PFSK-1 (cell line): ENCODE results near the gene HS2ST1.

Experiments used
- FOXP2 ChIP-seq: optimal IDR thresholded peaks from 2 replicates; pipeline ENCODE3; 2011; ENCODE audit warnings: borderline replicate concordance, control low read depth, inconsistent platforms; ENCODE audit not compliant: insufficient read depth; ENCODE audit errors: extremely low read length, extremely low read depth
- POLR2AphosphoS5 ChIP-seq: IDR thresholded peaks from 2 replicates; pipeline ENCODE4 v1.6.1; 2012; ENCODE audit warnings: low read depth, mild to moderate bottlenecking, control low read depth, low read length, moderate library complexity
- REST ChIP-seq, 2 experiments: IDR thresholded peaks; 2 replicates each; pipeline versions ENCODE4 v1.6.1 to v1.8.0; 2011 to 2012; ENCODE audit warnings: low read depth in 2 of 2, low read length in 2 of 2, control low read depth in 1 of 2, inconsistent platforms in 1 of 2, mild to moderate bottlenecking in 1 of 2, moderate library complexity in 1 of 2; ENCODE audit not compliant: insufficient read depth in 1 of 2
- SIN3A ChIP-seq: IDR thresholded peaks from 2 replicates; pipeline ENCODE4 v1.6.1; 2012; ENCODE audit warnings: mild to moderate bottlenecking, low read length, moderate library complexity, borderline replicate concordance; ENCODE audit not compliant: insufficient read depth
- TAF1 ChIP-seq: IDR thresholded peaks from 2 replicates; pipeline ENCODE4 v1.6.1; 2012; ENCODE audit warnings: low read length, control low read depth, borderline replicate concordance; ENCODE audit not compliant: insufficient read depth

Gene HS2ST1

DNA sequence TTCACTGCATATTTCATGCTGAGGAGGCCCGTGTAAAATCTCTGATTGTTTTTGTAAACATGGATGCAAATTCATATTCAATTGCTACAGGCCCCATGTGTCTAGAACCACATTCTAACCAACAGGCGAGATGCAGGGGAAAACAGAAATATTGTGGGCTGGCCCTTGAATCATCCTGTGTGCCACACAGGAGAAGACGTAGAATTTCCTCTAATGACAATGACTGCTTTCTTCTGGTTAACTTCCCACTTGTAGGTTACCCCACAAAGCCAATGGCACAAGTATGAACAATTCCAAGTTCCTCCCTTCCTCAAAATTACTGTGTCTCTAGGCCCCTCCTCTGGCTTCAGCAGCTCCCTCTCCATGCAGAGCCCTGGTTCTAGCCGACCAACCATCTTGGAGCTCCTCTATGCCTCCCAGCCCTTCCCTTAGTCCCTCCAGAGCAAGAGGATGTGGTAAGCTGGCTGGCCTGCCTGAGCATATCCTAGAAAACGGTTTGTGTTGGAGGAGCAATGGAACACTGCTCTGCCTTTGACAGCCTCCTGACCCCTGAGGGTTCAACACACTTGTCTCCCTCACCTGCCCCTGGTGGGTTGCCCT lies 205.2 kb downstream of the HS2ST1 start:
- no peak for TF ChIP-seq FOXP2

DNA sequence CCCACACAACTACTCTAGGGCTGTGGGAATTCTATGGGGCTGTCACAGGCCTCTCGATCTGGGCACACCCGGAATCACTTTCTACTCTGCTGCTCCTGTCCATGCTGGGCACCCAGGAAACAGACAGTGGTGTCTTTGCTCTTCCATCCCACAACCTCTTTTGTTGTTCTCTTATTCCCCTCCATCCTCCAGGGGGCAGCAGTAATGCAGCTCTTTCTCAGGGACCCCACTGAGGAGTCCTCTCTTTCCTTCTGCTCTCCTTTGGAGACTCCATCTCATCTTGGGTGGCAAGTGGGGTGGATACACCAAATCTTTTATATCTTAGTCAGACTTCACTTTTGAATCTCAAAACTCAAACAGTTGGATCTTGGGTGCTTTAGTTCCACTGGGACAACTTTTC lies 206.3 kb downstream of the HS2ST1 start:
- no peak for TF ChIP-seq TAF1
- TF ChIP-seq FOXP2, result no peak
- no peak for TF ChIP-seq SIN3A
- TF ChIP-seq POLR2AphosphoS5, result no peak
- no peak for TF ChIP-seq REST (IDR thresholded peaks at IDR 0.05; ENCODE audit: insufficient read depth in 1 of 2, low read depth in 2 of 2, low read length in 2 of 2)

DNA sequence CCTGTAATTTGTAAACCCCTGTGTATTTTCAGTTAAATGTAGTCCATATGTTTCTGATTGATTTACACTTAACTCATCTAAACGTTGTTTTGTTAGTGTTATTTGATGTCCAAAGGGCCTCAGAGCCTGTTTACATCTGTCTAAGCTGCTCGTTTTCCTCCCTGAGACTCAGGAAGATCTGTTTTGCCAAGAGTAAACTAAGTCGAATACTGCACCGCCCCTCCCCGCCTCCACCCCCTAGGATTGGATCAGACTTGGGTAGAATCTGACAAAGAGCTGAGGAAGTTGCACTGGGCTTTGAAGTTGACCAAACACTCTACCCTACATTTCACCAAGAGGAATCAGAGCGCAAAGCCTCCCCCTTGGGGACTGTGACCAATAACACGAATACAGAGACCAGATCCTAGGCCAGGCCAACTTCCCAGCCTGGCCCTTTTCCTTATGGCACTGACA lies 207.3 kb downstream of the HS2ST1 start:
- TF ChIP-seq REST (IDR thresholded peaks at IDR 0.05; ENCODE audit: insufficient read depth in 1 of 2, low read depth in 2 of 2, low read length in 2 of 2) (no peak), POLR2AphosphoS5 (no peak), SIN3A (no peak), TAF1 (no peak), FOXP2 (no peak)

GRCh38 chr1:87122243-87122642 lies 207.8 kb downstream of the HS2ST1 start:
- TF ChIP-seq POLR2AphosphoS5, result no peak
- no peak for TF ChIP-seq SIN3A
- no peak for TF ChIP-seq REST (IDR thresholded peaks at IDR 0.05; ENCODE audit: insufficient read depth in 1 of 2, low read depth in 2 of 2, low read length in 2 of 2)
- no peak for TF ChIP-seq TAF1

DNA sequence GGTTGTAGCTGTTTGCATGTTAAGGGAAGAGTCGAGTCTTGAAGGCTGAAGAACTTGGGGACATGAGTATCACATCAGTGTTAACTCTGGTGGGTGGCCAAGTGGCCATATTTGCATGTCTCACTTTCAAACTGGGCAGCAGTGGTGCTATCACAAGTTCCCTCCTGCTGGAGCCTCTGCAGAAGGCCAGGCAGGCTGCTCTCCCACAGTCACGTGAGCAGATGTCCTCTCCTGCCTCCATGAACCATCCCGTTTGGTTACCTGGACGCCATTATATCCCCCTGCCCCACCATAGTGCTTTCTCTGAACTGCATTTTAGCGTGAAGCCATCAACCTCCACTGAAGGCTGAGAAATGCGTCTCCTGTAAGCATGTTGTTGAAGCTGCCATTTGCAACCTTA lies 209.2 kb downstream of the HS2ST1 start:
- TF ChIP-seq SIN3A (no peak), FOXP2 (no peak), POLR2AphosphoS5 (no peak), REST (IDR thresholded peaks at IDR 0.05; ENCODE audit: insufficient read depth in 1 of 2, low read depth in 2 of 2, low read length in 2 of 2) (no peak), TAF1 (no peak)
